Measurements from ENCODE around the gene KRTAP4-2. TPM values are rescaled to one million over a fixed set of nuclear protein-coding genes. Genes with fewer than 3 reads are reported as not detected.
"Not testable (repeated sequence)": the region's sequence is repeated elsewhere in the genome, so short reads cannot be mapped to it uniquely, and the experiment has no call there.

KRTAP4-2 gene
- total RNA-seq, 1 donor, result not detected

GRCh38 chr17:41151525-41151924 is 26.5 kb downstream of the KRTAP4-2 start:
- Histone ChIP-seq H4K20me1 (ENCODE audit: insufficient read depth, low read length) (no peaks in the 10 kb centered on the region), H3K9me3 (ENCODE audit: low read depth, low read length) (no peaks in the 10 kb centered on the region), H3K79me2 (ENCODE audit: insufficient read depth, low read length) (no peaks in the 10 kb centered on the region), H3K4me3 (ENCODE audit: insufficient read depth, low read length) (no peak overlapping the region), H3K36me3 (ENCODE audit: insufficient read depth, low read length) (no peaks in the 10 kb centered on the region), H3K27ac (ENCODE audit: low read depth, low read length) (no peak overlapping the region), H3K4me2 (ENCODE audit: insufficient read depth, low read length) (no peak overlapping the region), H3K27me3 (ENCODE audit: insufficient read depth, low read length) (no peaks in the 10 kb centered on the region), H3K4me1 (ENCODE audit: insufficient read depth, low read length) (no peaks in the 10 kb centered on the region), H2AFZ (ENCODE audit: low read length) (no peak overlapping the region)
- TF ChIP-seq, protein P1, sequence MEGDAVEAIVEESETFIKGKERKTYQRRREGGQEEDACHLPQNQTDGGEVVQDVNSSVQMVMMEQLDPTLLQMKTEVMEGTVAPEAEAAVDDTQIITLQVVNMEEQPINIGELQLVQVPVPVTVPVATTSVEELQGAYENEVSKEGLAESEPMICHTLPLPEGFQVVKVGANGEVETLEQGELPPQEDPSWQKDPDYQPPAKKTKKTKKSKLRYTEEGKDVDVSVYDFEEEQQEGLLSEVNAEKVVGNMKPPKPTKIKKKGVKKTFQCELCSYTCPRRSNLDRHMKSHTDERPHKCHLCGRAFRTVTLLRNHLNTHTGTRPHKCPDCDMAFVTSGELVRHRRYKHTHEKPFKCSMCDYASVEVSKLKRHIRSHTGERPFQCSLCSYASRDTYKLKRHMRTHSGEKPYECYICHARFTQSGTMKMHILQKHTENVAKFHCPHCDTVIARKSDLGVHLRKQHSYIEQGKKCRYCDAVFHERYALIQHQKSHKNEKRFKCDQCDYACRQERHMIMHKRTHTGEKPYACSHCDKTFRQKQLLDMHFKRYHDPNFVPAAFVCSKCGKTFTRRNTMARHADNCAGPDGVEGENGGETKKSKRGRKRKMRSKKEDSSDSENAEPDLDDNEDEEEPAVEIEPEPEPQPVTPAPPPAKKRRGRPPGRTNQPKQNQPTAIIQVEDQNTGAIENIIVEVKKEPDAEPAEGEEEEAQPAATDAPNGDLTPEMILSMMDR (IDR thresholded peaks at IDR 0.05; ENCODE audit: extremely low read depth, low read depth, low read length), result no peak
- no peak for DNase-seq (ENCODE audit: insufficient read length, low spot score, missing footprints)

DNA sequence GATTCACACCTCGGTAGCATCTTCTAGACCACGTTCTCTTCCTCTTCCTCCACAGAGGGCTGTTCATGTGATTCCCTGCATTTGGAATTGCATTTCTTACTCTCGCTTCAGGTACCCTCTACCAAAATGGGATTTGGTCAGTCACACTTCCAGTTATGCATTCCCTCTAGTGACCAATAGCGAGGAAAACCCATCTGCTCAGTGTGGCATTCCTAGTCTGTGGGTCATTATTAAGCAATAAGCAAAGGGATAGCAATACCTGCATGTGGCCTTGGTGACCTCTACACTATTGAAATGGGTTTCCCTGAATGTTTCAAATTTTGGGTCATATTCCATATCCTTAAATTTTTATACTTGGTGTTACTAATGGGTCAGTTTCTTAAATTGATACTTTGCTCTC is 28.0 kb downstream of the KRTAP4-2 start:
- no peak for DNase-seq (ENCODE audit: insufficient read length, low spot score, missing footprints)
- Histone ChIP-seq H3K4me1 (ENCODE audit: insufficient read depth, low read length) (no peaks in the 10 kb centered on the region), H3K4me2 (ENCODE audit: insufficient read depth, low read length) (no peak overlapping the region)

GRCh38 chr17:41149652-41149985 is 28.4 kb downstream of the KRTAP4-2 start, which contains the start of gene KRTAP4-5:
KRTAP4-5 (minus strand) TSS chr17:41149825; CDS start chr17:41149767, 58 bp downstream.
- Histone ChIP-seq H3K4me1 (ENCODE audit: insufficient read depth, low read length) (no peaks in the 10 kb centered on the region), H3K4me3 (ENCODE audit: insufficient read depth, low read length) (no peak within 1 kb of the TSS), H4K20me1 (ENCODE audit: insufficient read depth, low read length) (no peaks in the 10 kb centered on the region), H2AFZ (ENCODE audit: low read length) (no peak within 1 kb of the TSS), H3K27ac (ENCODE audit: low read depth, low read length) (no peak within 1 kb of the TSS), H3K79me2 (ENCODE audit: insufficient read depth, low read length) (no peaks in the 10 kb centered on the region), H3K9me3 (ENCODE audit: low read depth, low read length) (no peaks in the 10 kb centered on the region), H3K27me3 (ENCODE audit: insufficient read depth, low read length) (no peaks in the 10 kb centered on the region), H3K36me3 (ENCODE audit: insufficient read depth, low read length) (no peaks in the 10 kb centered on the region), H3K4me2 (ENCODE audit: insufficient read depth, low read length) (no peak within 1 kb of the TSS)
- DNase-seq (ENCODE audit: insufficient read length, low spot score, missing footprints), result no peak
- TF ChIP-seq, protein P1 (IDR thresholded peaks at IDR 0.05; ENCODE audit: extremely low read depth, low read depth, low read length), result no peak

More for the DNA sequence above, 28.0 kb downstream of the KRTAP4-2 start:
- Histone ChIP-seq H2AFZ (ENCODE audit: low read length) (no peak overlapping the region), H3K4me3 (ENCODE audit: insufficient read depth, low read length) (no peak overlapping the region), H3K79me2 (ENCODE audit: insufficient read depth, low read length) (no peaks in the 10 kb centered on the region), H3K27me3 (ENCODE audit: insufficient read depth, low read length) (no peaks in the 10 kb centered on the region), H3K27ac (ENCODE audit: low read depth, low read length) (no peak overlapping the region), H3K36me3 (ENCODE audit: insufficient read depth, low read length) (no peaks in the 10 kb centered on the region), H4K20me1 (ENCODE audit: insufficient read depth, low read length) (no peaks in the 10 kb centered on the region), H3K9me3 (ENCODE audit: low read depth, low read length) (no peaks in the 10 kb centered on the region)
- TF ChIP-seq, protein P1 (IDR thresholded peaks at IDR 0.05; ENCODE audit: extremely low read depth, low read depth, low read length), result no peak

GRCh38 chr17:41148971-41149651 is 28.9 kb downstream of the KRTAP4-2 start:
- not testable (repeated sequence) for DNase-seq (ENCODE audit: insufficient read length, low spot score, missing footprints); H3K79me2 ChIP-seq (ENCODE audit: insufficient read depth, low read length); H3K27ac ChIP-seq (ENCODE audit: low read depth, low read length); H3K4me3 ChIP-seq (ENCODE audit: insufficient read depth, low read length); H3K36me3 ChIP-seq (ENCODE audit: insufficient read depth, low read length); H3K4me2 ChIP-seq (ENCODE audit: insufficient read depth, low read length); H3K4me1 ChIP-seq (ENCODE audit: insufficient read depth, low read length); H3K27me3 ChIP-seq (ENCODE audit: insufficient read depth, low read length); H2AFZ ChIP-seq (ENCODE audit: low read length); H3K9me3 ChIP-seq (ENCODE audit: low read depth, low read length); H4K20me1 ChIP-seq (ENCODE audit: insufficient read depth, low read length)

Data from osteoblast (primary cell).